Small intestine (tissue), 7 donors: ENCODE results near the gene ANTXR1. TPM values are rescaled to one million over a fixed set of nuclear protein-coding genes. Genes with fewer than 3 reads are reported as not detected.

Source experiments
- DNase-seq, 2 donors: peaks; one replicate each; pipeline versions ENCODE4 v3.0.0 to v3.0.0-alpha.2; 2013
- FAIRE-seq: peaks from 2 replicates; lab custom pipeline; 2012; peaks lifted over from hg19 to GRCh38; lab: Jason Lieb, UNC
- H3K27ac ChIP-seq, 3 donors: one replicate each; pipeline ENCODE4 v1.5.1; 2013; ENCODE audit warnings: low read length in 2 of 3, mild to moderate bottlenecking in 2 of 3, control low read depth in 1 of 3, inconsistent platforms in 1 of 3, low read depth in 1 of 3, moderate library complexity in 1 of 3
- H3K27me3 ChIP-seq, 3 donors: one replicate each; pipeline ENCODE4 v1.6.1; 2013; ENCODE audit warnings: low read length in 3 of 3, inconsistent platforms in 1 of 3; ENCODE audit not compliant: control insufficient read depth in 3 of 3, insufficient read depth in 3 of 3
- H3K36me3 ChIP-seq, 3 donors: one replicate each; pipeline ENCODE4 v1.6.1; 2013; ENCODE audit warnings: low read length in 3 of 3, inconsistent platforms in 1 of 3, low read depth in 1 of 3, mild to moderate bottlenecking in 1 of 3, moderate library complexity in 1 of 3; ENCODE audit not compliant: control insufficient read depth in 3 of 3, insufficient read depth in 2 of 3
- H3K4me1 ChIP-seq, 3 donors: one replicate each; pipeline ENCODE4 v1.6.1; 2013; ENCODE audit warnings: low read length in 2 of 3, inconsistent platforms in 1 of 3, low read depth in 1 of 3, mild to moderate bottlenecking in 1 of 3, moderate library complexity in 1 of 3; ENCODE audit not compliant: control insufficient read depth in 3 of 3, insufficient read depth in 2 of 3
- H3K4me3 ChIP-seq, 3 donors: one replicate each; pipeline ENCODE4 v1.5.1; 2013; ENCODE audit warnings: low read length in 3 of 3, control low read depth in 1 of 3, inconsistent platforms in 1 of 3, low read depth in 1 of 3, mild to moderate bottlenecking in 1 of 3, moderate library complexity in 1 of 3
- H3K9me3 ChIP-seq, 2 donors: one replicate each; pipeline ENCODE4 v1.6.1; 2013; ENCODE audit warnings: low read depth in 1 of 2, low read length in 1 of 2; ENCODE audit not compliant: control insufficient read depth in 2 of 2, insufficient read depth in 1 of 2
- WGBS, 3 donors: extraction: QIAGEN DNeasy Blood & Tissue Kit; methylation state at CpG; one replicate each; pipeline ENCODE4 v1.1.7; 2013; 5-methylcytosine and 5-hydroxymethylcytosine counted together
- polyA plus RNA-seq, 4 donors: library from polyadenylated mRNA; stranded (reverse) in 3 of 4; unstranded in 1 of 4; fragments of 200-250 nt in 3 of 4; fragments of 120-200 nt in 1 of 4; gene quantifications; one replicate each; pipeline versions ENCODE4 v1.2.1 to v1.2.3, GENCODE V29; 2013
- donor health status: healthy with polysubstance abuse.
- donor health status: control.
- donor health status: control.
- donor health status: Bipolar disorder and iron deficiency.
- donor health status: healthy.

ANTXR1 gene
- polyA plus RNA-seq, 4 donors: 0.22 to 13.0 (median 7.2) TPM

DNA sequence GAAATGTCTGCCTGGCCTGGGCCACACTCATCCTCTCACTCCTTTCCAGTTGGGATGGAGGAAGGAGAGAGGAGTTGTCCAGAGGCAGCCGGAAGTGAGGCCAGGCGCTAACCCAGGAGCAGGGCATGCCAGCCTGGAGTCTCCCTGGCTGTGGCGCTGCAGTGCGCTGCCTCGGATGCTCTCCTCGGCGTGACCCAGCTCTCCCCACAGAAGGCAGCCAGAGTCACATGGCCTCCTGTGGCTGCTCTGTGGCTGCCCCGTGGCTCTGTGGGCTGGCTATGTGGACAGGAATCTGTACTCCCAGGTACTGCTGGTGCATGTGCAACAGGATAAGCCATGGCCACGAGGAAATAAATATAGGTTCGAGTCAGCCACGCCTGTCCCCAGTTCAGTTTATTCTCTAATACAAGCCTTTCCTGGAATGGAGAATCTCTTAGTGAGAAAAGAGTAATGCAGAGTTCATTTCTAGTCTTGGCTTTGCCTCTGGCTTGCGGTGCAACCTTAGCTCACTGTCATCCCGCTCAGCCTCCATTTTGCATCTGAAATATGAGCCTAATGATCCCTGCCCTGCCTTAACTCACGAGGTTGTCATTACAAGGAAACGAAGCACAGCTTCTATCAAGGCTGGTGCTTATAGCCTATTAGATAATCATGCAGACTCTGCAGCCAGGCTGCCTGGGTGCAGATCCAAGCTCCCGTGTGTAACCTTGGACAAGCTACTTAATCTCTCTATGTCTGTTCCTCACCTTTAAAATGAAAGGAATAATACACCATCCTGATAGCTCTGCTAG, 106.3 kb downstream of the ANTXR1 start:
- no peak for DNase-seq
- H3K27ac ChIP-seq: no peak overlapping the region
- no peak for FAIRE-seq

DNA sequence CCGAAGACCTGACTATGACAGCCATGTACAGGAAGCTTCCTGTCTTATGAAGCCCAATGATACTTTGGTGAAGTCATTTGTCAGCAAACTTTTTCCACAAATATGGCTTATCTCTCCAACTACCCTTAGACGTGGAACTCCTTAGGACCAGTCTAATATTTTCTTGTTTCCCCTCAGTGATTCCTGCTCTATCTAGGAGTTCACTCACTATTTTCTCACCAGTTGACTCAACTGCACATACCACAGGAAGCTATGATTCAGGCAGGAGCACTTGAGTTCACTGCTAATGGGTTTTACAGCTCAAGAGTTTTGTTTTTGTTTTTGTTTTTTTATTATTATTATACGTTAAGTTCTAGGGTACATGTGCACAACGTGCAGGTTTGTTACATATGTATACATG, 109.3 kb downstream of the ANTXR1 start:
- Histone ChIP-seq H3K36me3 (peaks cover 0 to 3% (median 0%) of the 10 kb centered on the region in 3 donors), H3K4me1 (no peaks in the 10 kb centered on the region), H3K9me3 (no peaks in the 10 kb centered on the region), H3K27me3 (no peaks in the 10 kb centered on the region), H3K4me3 (no peak overlapping the region), H3K27ac (no peak overlapping the region)
- 70 to 74% (median 73%) methylated on average over 4 of the region's 4 CpGs for WGBS, 3 donors
- DNase-seq (no peak), FAIRE-seq (no peak)

More for the DNA sequence above, 106.3 kb downstream of the ANTXR1 start:
- 67 to 71% (median 70%) methylated on average over 16 of the region's 16 CpGs for WGBS, 3 donors
- H3K4me3 ChIP-seq: no peak overlapping the region
- H3K9me3 ChIP-seq: no peaks in the 10 kb centered on the region
- H3K4me1 ChIP-seq: no peaks in the 10 kb centered on the region
- H3K27me3 ChIP-seq: no peaks in the 10 kb centered on the region
- H3K36me3 ChIP-seq: no peaks in the 10 kb centered on the region

DNA sequence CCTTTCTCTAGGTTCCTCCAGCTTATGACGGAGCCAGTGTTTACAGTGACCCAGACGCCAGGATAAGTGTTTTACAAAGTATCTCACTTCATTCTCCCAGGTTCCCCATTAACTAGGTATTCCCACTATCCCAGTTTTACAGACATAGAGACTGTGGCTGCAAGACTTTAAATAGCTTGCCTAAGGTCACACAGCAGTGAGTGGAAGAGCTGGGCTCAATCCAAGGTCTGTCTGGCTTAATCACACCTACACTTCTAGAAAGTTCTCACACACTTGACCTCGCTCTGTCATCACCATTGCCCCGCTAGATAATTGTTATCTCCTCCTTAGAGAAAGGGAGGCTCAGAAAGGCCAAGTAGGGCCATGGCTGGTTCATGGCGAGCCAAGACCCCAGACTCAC, 110.2 kb downstream of the ANTXR1 start:
- FAIRE-seq: no peak
- WGBS, 3 donors: 77 to 86% (median 81%) methylated on average over 5 of the region's 5 CpGs
- H3K4me1 ChIP-seq: no peaks in the 10 kb centered on the region

DNA sequence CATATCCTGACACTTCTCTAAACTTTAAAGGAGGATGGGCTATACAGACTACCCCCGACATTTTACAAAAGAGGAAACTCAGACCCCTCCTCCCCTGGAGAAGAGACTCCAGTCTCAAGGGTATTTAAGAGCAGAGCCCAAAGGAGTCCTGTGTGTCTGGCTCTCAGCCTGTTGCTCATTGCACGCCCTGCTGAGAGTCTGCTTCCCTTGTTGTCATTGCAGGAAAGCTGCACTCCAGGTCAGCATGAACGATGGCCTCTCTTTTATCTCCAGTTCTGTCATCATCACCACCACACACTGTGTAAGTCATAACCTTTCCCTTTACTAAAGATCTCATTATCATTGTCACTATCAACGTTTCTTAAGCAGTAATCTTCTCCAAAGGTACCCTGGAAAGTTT, 111.4 kb downstream of the ANTXR1 start:
- no peak for FAIRE-seq
- Histone ChIP-seq H3K36me3 (peaks cover 0 to 3% (median 0%) of the 10 kb centered on the region in 3 donors), H3K27me3 (no peaks in the 10 kb centered on the region), H3K4me1 (no peaks in the 10 kb centered on the region), H3K9me3 (no peaks in the 10 kb centered on the region), H3K27ac (no peak overlapping the region), H3K4me3 (no peak overlapping the region)
- WGBS, 3 donors: 63 to 67% (median 63%) methylated on average over 4 of the region's 4 CpGs
- no peak for DNase-seq

More for the DNA sequence above, 110.2 kb downstream of the ANTXR1 start:
- H3K4me3 ChIP-seq: no peak overlapping the region
- H3K27ac ChIP-seq: no peak overlapping the region
- DNase-seq: no peak
- H3K27me3 ChIP-seq: no peaks in the 10 kb centered on the region
- no peaks in the 10 kb centered on the region for H3K9me3 ChIP-seq
- H3K36me3 ChIP-seq: peaks cover 0 to 3% (median 0%) of the 10 kb centered on the region in 3 donors

DNA sequence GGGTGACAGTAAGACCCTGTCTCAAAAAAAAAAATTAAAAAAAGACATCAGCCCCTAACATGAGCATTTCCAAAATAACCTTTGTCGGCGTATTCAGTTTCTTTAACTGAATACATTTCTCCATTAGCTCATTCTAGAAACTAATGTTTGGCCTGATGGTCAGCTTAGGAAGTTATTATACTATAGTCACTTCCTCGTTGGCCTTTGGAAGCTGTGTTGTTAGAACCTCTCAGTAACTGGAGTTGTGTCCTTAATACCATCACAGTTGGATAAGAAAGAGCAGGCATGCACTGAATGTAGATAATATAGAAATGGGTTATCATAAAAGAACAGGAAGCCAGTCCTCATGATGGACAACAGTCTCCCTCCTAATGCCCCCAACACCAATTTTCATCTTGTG, 112.8 kb downstream of the ANTXR1 start:
- Histone ChIP-seq H3K36me3 (peaks cover 0 to 3% (median 0%) of the 10 kb centered on the region in 3 donors), H3K4me3 (no peak overlapping the region), H3K27me3 (no peaks in the 10 kb centered on the region), H3K27ac (no peak overlapping the region), H3K9me3 (no peaks in the 10 kb centered on the region), H3K4me1 (no peaks in the 10 kb centered on the region)
- FAIRE-seq: no peak
- DNase-seq: no peak
- WGBS, 3 donors: 74 to 86% (median 81%) methylated on average over 3 of the region's 3 CpGs

DNA sequence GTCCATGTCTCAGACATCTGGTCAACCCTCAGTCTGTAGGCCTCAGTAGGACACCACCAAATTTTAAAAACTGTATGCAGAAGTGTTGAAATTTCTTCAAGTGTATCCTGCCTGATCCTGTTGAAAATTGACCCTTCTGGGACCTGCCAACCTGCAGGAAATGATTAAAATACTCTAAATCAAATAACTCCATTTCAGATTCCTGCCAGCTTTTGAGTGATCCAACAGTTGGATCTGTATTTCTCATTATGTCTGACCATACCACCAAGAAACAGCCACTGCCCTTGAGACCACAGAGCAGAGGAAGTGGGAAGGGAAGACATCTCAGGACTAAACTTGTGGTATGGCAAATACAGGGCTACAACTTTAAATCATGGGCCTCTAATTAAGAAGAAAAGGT, 113.4 kb downstream of the ANTXR1 start:
- no peak overlapping the region for H3K4me3 ChIP-seq
- DNase-seq (no peak), FAIRE-seq (no peak)

DNA sequence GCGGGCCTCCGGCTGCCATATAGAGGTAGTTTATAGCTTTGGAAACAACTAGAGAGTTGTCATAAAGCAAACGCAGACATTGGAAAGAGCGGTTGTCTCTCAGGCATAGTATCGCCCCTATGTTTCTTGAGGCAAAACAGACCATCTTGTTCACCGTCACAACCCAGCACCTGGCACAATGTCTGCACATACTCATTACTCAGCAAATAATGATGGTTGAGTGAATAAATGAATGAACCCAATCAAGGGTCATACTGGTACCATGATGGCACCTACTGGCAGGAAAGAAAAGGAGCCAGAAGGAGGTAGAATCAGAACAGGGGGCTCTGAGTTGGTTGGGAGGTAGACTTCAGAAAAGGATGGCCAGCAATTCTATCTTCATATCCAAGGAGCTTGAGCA, 118.5 kb downstream of the ANTXR1 start:
- Histone ChIP-seq H3K27ac (no peak overlapping the region), H3K4me3 (no peak overlapping the region), H3K27me3 (no peaks in the 10 kb centered on the region), H3K36me3 (no peaks in the 10 kb centered on the region), H3K9me3 (no peaks in the 10 kb centered on the region), H3K4me1 (no peaks in the 10 kb centered on the region)
- DNase-seq: no peak
- WGBS, 3 donors: 94 to 95% (median 95%) methylated on average over 6 of the region's 6 CpGs
- no peak for FAIRE-seq

More for the DNA sequence above, 113.4 kb downstream of the ANTXR1 start:
- Histone ChIP-seq H3K27me3 (no peaks in the 10 kb centered on the region), H3K27ac (no peak overlapping the region), H3K36me3 (peaks cover 0 to 3% (median 0%) of the 10 kb centered on the region in 3 donors), H3K4me1 (no peaks in the 10 kb centered on the region), H3K9me3 (no peaks in the 10 kb centered on the region)

DNA sequence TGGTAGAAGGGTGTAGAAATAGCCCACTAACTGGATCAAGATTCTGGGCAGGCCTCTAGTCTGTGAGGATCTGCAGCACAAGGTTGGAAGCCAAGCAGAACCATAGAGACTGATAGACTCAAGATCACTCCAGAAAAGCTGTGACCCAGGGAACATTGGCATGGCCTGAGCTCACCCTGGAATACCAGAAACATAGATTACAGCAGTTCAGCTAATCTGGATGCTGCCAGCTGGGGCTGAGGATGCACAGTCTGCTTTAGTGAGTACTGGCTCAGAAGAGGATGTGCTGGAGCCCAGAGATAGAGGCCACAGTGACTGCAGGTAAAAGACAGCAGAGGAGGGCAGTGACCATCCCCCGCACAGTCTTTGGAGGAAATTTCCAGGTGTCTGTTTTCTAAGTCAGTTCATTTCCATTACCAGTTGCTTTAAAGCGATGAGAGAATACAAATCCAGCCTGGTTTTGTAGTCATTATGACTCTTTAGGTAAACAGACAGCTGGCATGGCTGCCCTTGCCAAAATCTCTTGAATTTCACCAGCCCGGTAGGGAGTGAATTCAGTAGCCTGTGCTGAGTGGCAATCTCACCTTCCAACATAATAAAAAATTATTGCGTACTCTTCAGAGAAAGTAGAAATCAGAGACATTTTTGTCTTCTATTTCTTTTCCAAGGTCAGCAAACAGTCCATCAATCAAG, 119.2 kb downstream of the ANTXR1 start:
- Histone ChIP-seq H3K9me3 (no peaks in the 10 kb centered on the region), H3K36me3 (no peaks in the 10 kb centered on the region), H3K4me3 (no peak overlapping the region), H3K4me1 (no peaks in the 10 kb centered on the region), H3K27me3 (no peaks in the 10 kb centered on the region), H3K27ac (no peak overlapping the region)
- 91 to 93% (median 92%) methylated on average over 4 of the region's 4 CpGs for WGBS, 3 donors
- FAIRE-seq (no peak), DNase-seq (no peak)
